ENCODE data around the gene XPR1.

DNA sequence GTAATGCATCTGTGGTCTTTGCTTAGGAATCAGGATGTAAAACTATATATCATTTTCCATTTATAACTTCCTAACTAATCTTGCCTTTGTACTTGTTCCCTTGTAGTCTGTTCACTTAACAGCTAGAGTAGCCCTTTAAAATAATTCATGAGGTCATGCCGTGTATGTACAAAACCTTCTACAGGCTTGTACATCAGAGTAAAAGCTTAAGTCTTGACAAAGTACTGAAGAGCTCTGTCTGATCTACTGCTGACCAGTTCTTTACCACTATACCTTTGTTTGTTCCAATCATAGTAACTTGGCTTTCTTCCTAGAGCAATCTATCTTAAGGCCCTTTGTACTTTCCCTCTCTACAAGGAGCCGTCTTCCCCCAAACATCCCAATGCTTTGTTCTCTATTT lies 190.1 kb downstream of the XPR1 start:
- TF ChIP-seq POLR2A (IDR thresholded peaks at IDR 0.05), result no peak
- TF ChIP-seq, protein P1, sequence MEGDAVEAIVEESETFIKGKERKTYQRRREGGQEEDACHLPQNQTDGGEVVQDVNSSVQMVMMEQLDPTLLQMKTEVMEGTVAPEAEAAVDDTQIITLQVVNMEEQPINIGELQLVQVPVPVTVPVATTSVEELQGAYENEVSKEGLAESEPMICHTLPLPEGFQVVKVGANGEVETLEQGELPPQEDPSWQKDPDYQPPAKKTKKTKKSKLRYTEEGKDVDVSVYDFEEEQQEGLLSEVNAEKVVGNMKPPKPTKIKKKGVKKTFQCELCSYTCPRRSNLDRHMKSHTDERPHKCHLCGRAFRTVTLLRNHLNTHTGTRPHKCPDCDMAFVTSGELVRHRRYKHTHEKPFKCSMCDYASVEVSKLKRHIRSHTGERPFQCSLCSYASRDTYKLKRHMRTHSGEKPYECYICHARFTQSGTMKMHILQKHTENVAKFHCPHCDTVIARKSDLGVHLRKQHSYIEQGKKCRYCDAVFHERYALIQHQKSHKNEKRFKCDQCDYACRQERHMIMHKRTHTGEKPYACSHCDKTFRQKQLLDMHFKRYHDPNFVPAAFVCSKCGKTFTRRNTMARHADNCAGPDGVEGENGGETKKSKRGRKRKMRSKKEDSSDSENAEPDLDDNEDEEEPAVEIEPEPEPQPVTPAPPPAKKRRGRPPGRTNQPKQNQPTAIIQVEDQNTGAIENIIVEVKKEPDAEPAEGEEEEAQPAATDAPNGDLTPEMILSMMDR (IDR thresholded peaks at IDR 0.05), result no peak
- no peak for TF ChIP-seq POLR2AphosphoS5 (IDR thresholded peaks at IDR 0.05)
